NCI-H1092 (cell line): Measurements from ENCODE around the gene TPPP3.

Source experiments
- DNase-seq: peaks from one replicate; lab custom pipeline; 2025; lab: John Stamatoyannopoulos, UW

Gene TPPP3

GRCh38 chr16:67342616-67343015 is 50.7 kb downstream of the TPPP3 start:
- DNase-seq, result no peak

- DNase-seq, result no peak
Measured at GRCh38 chr16:67341250-67341649, 52.0 kb downstream of the TPPP3 start.
